ENCODE data around the gene HES2. TPM values are rescaled to one million over a fixed set of nuclear protein-coding genes. Genes with fewer than 3 reads are reported as not detected.

HES2 gene
- total and polyA plus RNA-seq, 9 of the 15 experiments (the other 6 are each of a cell fraction or from before 2014, with no cell fraction given): 0.05 to 0.18 (median 0.07) TPM; not detected in 4

- H3K36me3 ChIP-seq (ENCODE audit: control insufficient read depth, insufficient read depth, low read length): no peaks in the 10 kb centered on the region
- FAIRE-seq (no peak), ATAC-seq (no peak), DNase-seq (ENCODE audit: extremely low read depth in 1 of 4, low spot score in 3 of 4) (no peak)
- intact Hi-C loops (cut with micrococcal nuclease) (no loop called here), in situ Hi-C loops (cut with MboI) (no loop called here)
- 17% methylated on average over 8 of the region's 8 CpGs for WGBS (ENCODE audit: insufficient coverage, low coverage, missing lambda C conversion rate)
- ChIA-PET POLR2A (interaction anchor here (0.6 to 1.0 kb wide), 4 partner anchors 9 to 544 kb away, joined by 3 to 7 read pairs (median 3); partner anchors contain the start of gene NOL9), CTCF (ENCODE audit: low intra/inter-chr PET ratio) (no interaction called here)
- H4K20me1 ChIP-seq (replicated peaks; ENCODE audit: control insufficient read depth, insufficient read depth, low read length): peaks cover 14% of the 10 kb centered on the region; the same call in 1 of the 2 replicates
- H3K9me1 ChIP-seq (ENCODE audit: control insufficient read depth, insufficient read depth, low read length): no peaks in the 10 kb centered on the region
- no peak overlapping the region for H3K4me3 ChIP-seq
- TF ChIP-seq NR3C1 (CRISPR knock-in tag; IDR thresholded peaks at IDR 0.05): peak; percentile 45; the same call in 1 of the 2 replicates
- no peak for TF ChIP-seq RERE (CRISPR knock-in tag; IDR thresholded peaks at IDR 0.05; ENCODE audit: borderline replicate concordance)
- no peak for TF ChIP-seq ZNF584 (CRISPR knock-in tag; IDR thresholded peaks at IDR 0.05; ENCODE audit: low read depth)
- no peak for TF ChIP-seq DNMT1 (IDR thresholded peaks at IDR 0.05)
- peak; percentile 87; the same call in 1 of the 2 replicates for TF ChIP-seq EZH2 (IDR thresholded peaks at IDR 0.05; ENCODE audit: borderline replicate concordance, low read depth, low read length)
- peaks cover 62 to 88% of the 10 kb centered on the region in 2 experiments for H3K27me3 ChIP-seq (ENCODE audit: control insufficient read depth in 2 of 2, insufficient read depth in 2 of 2, low read length in 2 of 2)
- H3K4me2 ChIP-seq (ENCODE audit: insufficient read depth, low read length): no peak overlapping the region
- H3K9me3 ChIP-seq (replicated peaks; ENCODE audit: control insufficient read depth, insufficient read depth, low read depth, low read length): no peaks in the 10 kb centered on the region
- no peaks in the 10 kb centered on the region for H3K79me2 ChIP-seq (ENCODE audit: control insufficient read depth, insufficient read depth, low read length)
- H2AFZ ChIP-seq (ENCODE audit: low read depth, low read length): no peak overlapping the region
- BruUV-seq (replicated peaks): no TSS peak
- H3K9ac ChIP-seq (ENCODE audit: insufficient read depth in 1 of 2, low read depth in 2 of 2, low read length in 2 of 2): no peak overlapping the region
- no peak overlapping the region for H3K27ac ChIP-seq (ENCODE audit: extremely low read depth, low read depth, low read length)
- peaks cover 7 to 31% of the 10 kb centered on the region in 2 experiments for H3K4me1 ChIP-seq (replicated peaks in 1 of 2; ENCODE audit: control insufficient read depth in 2 of 2, insufficient read depth in 2 of 2, low read length in 2 of 2)
Observed at GRCh38 chr1:6416295-6416656, 3.4 kb downstream of the HES2 start.

Measured in K562 (cell line).